Natural killer cell (primary cell): ENCODE results near the gene SLC25A2. TPM values are rescaled to one million over a fixed set of nuclear protein-coding genes. Genes with fewer than 3 reads are reported as not detected.

Experiments
- ATAC-seq, 3 donors: fragments of 150-1000 bp in 2 of 3; fragments of 200-7000 bp in 1 of 3; cut with Tn5 transposase; 1 replicate in 1 of 3; 2 replicates in 2 of 3; pipeline ENCODE4 v1.10.0; 2021; ENCODE audit warnings: mild to moderate bottlenecking in 2 of 3, moderate library complexity in 2 of 3
- DNase-seq, 2 donors: peaks; one replicate each; pipeline versions ENCODE4 v3.0.0 to v3.0.0-alpha.2; 2013 to 2021; ENCODE audit warnings: mixed read lengths in 1 of 2
- H3K27ac ChIP-seq: one replicate; pipeline ENCODE4 v1.5.1; 2013; ENCODE audit warnings: mild to moderate bottlenecking, low read length
- H3K27me3 ChIP-seq: one replicate; pipeline ENCODE4 v1.6.1; 2013; ENCODE audit warnings: low read length; ENCODE audit not compliant: control insufficient read depth, insufficient read depth
- H3K36me3 ChIP-seq: one replicate; pipeline ENCODE4 v1.6.1; 2013; ENCODE audit warnings: low read length; ENCODE audit not compliant: control insufficient read depth, insufficient read depth
- H3K4me1 ChIP-seq: one replicate; pipeline ENCODE4 v1.6.1; 2013; ENCODE audit warnings: low read length; ENCODE audit not compliant: control insufficient read depth, insufficient read depth
- H3K4me3 ChIP-seq: one replicate; pipeline ENCODE4 v1.5.1; 2013; ENCODE audit warnings: low read length
- H3K9me3 ChIP-seq: one replicate; pipeline ENCODE4 v1.6.1; 2013; ENCODE audit warnings: low read length; ENCODE audit not compliant: control insufficient read depth, insufficient read depth
- H3K27ac Mint-ChIP-seq, 2 donors: one replicate each; pipeline ENCODE4 v1.8.0; 2022; ENCODE audit warnings: mild to moderate bottlenecking in 2 of 2, mixed read lengths in 2 of 2, moderate library complexity in 1 of 2
- H3K27me3 Mint-ChIP-seq, 2 donors: one replicate each; pipeline ENCODE4 v1.8.0; 2022; ENCODE audit warnings: low read depth in 2 of 2, mixed read lengths in 2 of 2
- H3K36me3 Mint-ChIP-seq: one replicate; pipeline ENCODE4 v1.8.0; 2022; ENCODE audit warnings: mixed read lengths
- H3K4me1 Mint-ChIP-seq, 2 donors: one replicate each; pipeline ENCODE4 v1.8.0; 2022; ENCODE audit warnings: mixed read lengths in 2 of 2
- H3K4me3 Mint-ChIP-seq: one replicate; pipeline ENCODE4 v1.8.0; 2022; ENCODE audit warnings: mild to moderate bottlenecking, moderate library complexity, mixed read lengths
- H3K9me3 Mint-ChIP-seq, 2 donors: one replicate each; pipeline ENCODE4 v1.8.0; 2022; ENCODE audit warnings: mixed read lengths in 2 of 2
- WGBS: methylation state at CpG from one replicate; pipeline ENCODE4 v1.1.7; 2013; ENCODE audit warnings: missing lambda C conversion rate; ENCODE audit not compliant: insufficient coverage; 5-methylcytosine and 5-hydroxymethylcytosine counted together
- intact Hi-C: fragments of 100-400 bp; cut with micrococcal nuclease; formaldehyde crosslinking; loops from one replicate; pipeline ENCODE4 v1.14.2; 2022
- total RNA-seq, 4 donors: library from RNA; stranded (reverse); fragments of 120-200 nt in 1 of 4; gene quantifications; one replicate each; pipeline versions ENCODE4 v1.2.3 to v1.2.4, GENCODE V29; 2013 to 2022
- TF ChIP-seq, protein P1 (sequence below): fragments of 200-600 bp; IDR thresholded peaks from one replicate; pipeline ENCODE4 v1.8.0; 2022; ENCODE audit warnings: antibody characterized with exemption

SLC25A2 gene
- total RNA-seq, 3 donors from 2014 or later (not counting 1 experiment from before 2014, with no cell fraction given) = 0.73 TPM; not detected in 2

DNA sequence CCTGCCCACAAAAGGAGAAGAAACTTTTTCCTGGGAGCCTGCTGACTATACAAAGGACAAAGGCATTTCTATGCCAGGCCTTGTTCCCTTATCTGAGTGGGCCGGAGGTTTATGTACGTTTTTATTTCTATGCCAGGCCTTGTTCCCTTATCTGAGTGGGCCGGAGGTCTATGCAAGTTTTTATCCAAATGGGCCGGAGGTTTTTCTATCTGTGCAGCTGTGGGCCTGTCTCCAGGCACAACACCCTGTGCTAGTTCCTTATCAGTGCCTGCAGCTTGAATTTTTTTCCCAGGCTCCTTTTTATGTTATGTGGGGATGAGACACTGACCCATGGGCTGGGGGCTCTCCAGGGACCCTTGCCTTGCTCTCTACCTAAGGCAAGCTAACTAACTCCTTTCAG lies 5.5 kb downstream of the SLC25A2 start:
- H3K9me3 Mint-ChIP-seq = peaks cover 8 to 26% of the 10 kb centered on the region in 2 donors
- intact Hi-C loops = no loop called here
- no peaks in the 10 kb centered on the region for H3K36me3 ChIP-seq

DNA sequence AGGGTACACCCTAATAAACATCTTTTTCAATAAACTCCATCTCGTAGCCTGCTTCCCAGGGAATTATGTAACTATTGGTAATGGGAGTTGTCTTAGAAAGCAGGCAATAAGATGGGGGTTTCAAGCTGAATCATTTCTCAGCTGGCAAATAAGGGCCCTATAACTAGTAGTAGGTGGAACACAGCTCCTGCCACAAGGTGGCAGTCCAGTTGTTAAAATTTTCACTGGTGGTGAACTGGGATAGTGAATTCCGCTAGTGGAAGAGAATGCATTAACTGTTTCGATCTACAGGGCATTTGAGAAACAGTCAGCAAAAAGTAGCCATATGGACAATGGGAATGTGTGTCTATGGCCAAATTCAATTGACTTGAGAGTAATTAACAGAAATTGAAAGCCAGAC lies 30.9 kb downstream of the SLC25A2 start:
- TF ChIP-seq, protein P1, sequence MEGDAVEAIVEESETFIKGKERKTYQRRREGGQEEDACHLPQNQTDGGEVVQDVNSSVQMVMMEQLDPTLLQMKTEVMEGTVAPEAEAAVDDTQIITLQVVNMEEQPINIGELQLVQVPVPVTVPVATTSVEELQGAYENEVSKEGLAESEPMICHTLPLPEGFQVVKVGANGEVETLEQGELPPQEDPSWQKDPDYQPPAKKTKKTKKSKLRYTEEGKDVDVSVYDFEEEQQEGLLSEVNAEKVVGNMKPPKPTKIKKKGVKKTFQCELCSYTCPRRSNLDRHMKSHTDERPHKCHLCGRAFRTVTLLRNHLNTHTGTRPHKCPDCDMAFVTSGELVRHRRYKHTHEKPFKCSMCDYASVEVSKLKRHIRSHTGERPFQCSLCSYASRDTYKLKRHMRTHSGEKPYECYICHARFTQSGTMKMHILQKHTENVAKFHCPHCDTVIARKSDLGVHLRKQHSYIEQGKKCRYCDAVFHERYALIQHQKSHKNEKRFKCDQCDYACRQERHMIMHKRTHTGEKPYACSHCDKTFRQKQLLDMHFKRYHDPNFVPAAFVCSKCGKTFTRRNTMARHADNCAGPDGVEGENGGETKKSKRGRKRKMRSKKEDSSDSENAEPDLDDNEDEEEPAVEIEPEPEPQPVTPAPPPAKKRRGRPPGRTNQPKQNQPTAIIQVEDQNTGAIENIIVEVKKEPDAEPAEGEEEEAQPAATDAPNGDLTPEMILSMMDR = no peak
- no peaks in the 10 kb centered on the region for H3K4me1 Mint-ChIP-seq
- no peak overlapping the region for H3K4me3 Mint-ChIP-seq
- Histone ChIP-seq H3K4me3 (no peak overlapping the region), H3K9me3 (peaks cover 69% of the 10 kb centered on the region), H3K27ac (no peak overlapping the region), H3K4me1 (no peaks in the 10 kb centered on the region), H3K27me3 (no peaks in the 10 kb centered on the region), H3K36me3 (no peaks in the 10 kb centered on the region)
- ATAC-seq (no peak), DNase-seq (no peak)
- intact Hi-C loops = no loop called here
- peaks cover 51% of the 10 kb centered on the region for H3K36me3 Mint-ChIP-seq
- 92% methylated on average over 2 of the region's 3 CpGs for WGBS
- no peak overlapping the region for H3K27ac Mint-ChIP-seq
- no peaks in the 10 kb centered on the region for H3K27me3 Mint-ChIP-seq
- H3K9me3 Mint-ChIP-seq = peaks cover 17 to 31% of the 10 kb centered on the region in 2 donors

More for the DNA sequence above, 5.5 kb downstream of the SLC25A2 start:
- H3K9me3 ChIP-seq = peaks cover 64% of the 10 kb centered on the region
- no peak overlapping the region for H3K4me3 ChIP-seq
- no peaks in the 10 kb centered on the region for H3K27me3 ChIP-seq
- Mint-ChIP-seq H3K36me3 (peaks cover 49% of the 10 kb centered on the region), H3K4me3 (no peak overlapping the region), H3K27me3 (no peaks in the 10 kb centered on the region), H3K27ac (no peak overlapping the region), H3K4me1 (peaks cover 0 to 7% of the 10 kb centered on the region in 2 donors)
- H3K27ac ChIP-seq = no peak overlapping the region
- 96% methylated on average over 4 of the region's 4 CpGs for WGBS
- ATAC-seq = no peak
- H3K4me1 ChIP-seq = no peaks in the 10 kb centered on the region
- TF ChIP-seq, protein P1 = no peak
- no peak for DNase-seq

DNA sequence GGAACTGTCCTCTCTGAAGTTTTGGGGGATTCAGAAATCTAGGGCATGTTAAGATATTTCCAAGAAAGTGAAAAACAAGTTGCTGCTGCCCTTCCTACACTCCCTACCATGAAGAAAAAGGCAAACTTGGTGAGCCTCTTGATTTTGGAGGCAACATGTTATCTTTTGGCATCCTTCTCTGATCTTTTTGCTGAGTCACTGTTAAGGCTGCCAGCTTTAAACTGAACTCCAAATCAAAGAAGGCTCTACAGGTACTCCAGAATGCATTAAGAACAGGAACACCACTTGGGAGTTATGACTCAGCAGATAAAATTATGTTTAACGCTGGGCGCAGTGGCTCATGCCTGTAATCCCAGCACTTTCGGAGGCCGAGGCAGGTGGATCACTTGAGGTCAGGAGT lies 34.7 kb downstream of the SLC25A2 start:
- no peak for ATAC-seq
- peaks cover 64% of the 10 kb centered on the region for H3K9me3 ChIP-seq
- H3K36me3 Mint-ChIP-seq = peaks cover 52% of the 10 kb centered on the region
- no peaks in the 10 kb centered on the region for H3K4me1 ChIP-seq
- intact Hi-C loops = no loop called here
- no peak overlapping the region for H3K27ac Mint-ChIP-seq
- H3K4me1 Mint-ChIP-seq = no peaks in the 10 kb centered on the region
- no peak overlapping the region for H3K4me3 Mint-ChIP-seq
- no peak overlapping the region for H3K4me3 ChIP-seq
- no peaks in the 10 kb centered on the region for H3K27me3 ChIP-seq
- no peaks in the 10 kb centered on the region for H3K36me3 ChIP-seq
- peaks cover 25 to 42% of the 10 kb centered on the region in 2 donors for H3K9me3 Mint-ChIP-seq
- no peaks in the 10 kb centered on the region for H3K27me3 Mint-ChIP-seq
- no peak for DNase-seq
- WGBS = 92% methylated on average over 4 of the region's 4 CpGs
- TF ChIP-seq, protein P1 = no peak
- H3K27ac ChIP-seq = no peak overlapping the region

DNA sequence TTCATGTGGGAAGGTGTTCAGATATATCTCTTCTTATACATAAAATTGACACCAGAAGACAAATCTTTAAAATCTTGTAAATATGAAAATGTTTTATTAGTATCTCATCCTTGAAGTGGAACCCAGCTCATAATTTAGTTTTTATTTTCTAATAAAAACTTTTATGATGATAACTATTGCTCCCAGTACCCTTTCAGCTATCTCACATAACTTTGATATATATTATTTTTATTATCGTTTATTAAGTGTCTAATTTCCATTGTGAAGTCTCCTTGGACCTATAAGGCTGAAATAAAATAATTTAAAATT lies 42.7 kb downstream of the SLC25A2 start:
- TF ChIP-seq, protein P1 = no peak
- intact Hi-C loops = no loop called here
- no peaks in the 10 kb centered on the region for H3K27me3 ChIP-seq
- Mint-ChIP-seq H3K27me3 (no peaks in the 10 kb centered on the region), H3K27ac (no peak overlapping the region), H3K36me3 (peaks cover 53% of the 10 kb centered on the region), H3K4me3 (no peak overlapping the region), H3K4me1 (no peaks in the 10 kb centered on the region), H3K9me3 (peaks cover 13 to 31% of the 10 kb centered on the region in 2 donors)
- no peaks in the 10 kb centered on the region for H3K36me3 ChIP-seq
- no peak overlapping the region for H3K4me3 ChIP-seq
- H3K9me3 ChIP-seq = peaks cover 50% of the 10 kb centered on the region
- no peaks in the 10 kb centered on the region for H3K4me1 ChIP-seq
- H3K27ac ChIP-seq = no peak overlapping the region
- DNase-seq (no peak), ATAC-seq (no peak)
- no CpG with 5 or more reads among the region's 1 CpG for WGBS
